IPS-15b (cell line): ENCODE measurements around the gene FAM185A.
"Not testable (repeated sequence)": the region's sequence is repeated elsewhere in the genome, so short reads cannot be mapped to it uniquely, and the experiment has no call there.

Experiments
- H3K27me3 ChIP-seq: one replicate; pipeline ENCODE4 v1.6.1; 2013; ENCODE audit warnings: low read length; ENCODE audit not compliant: control insufficient read depth, insufficient read depth
- H3K36me3 ChIP-seq: one replicate; pipeline ENCODE4 v1.6.1; 2013; ENCODE audit warnings: low read length; ENCODE audit not compliant: control insufficient read depth, insufficient read depth
- H3K4me1 ChIP-seq: one replicate; pipeline ENCODE4 v1.6.1; 2013; ENCODE audit warnings: mild to moderate bottlenecking, low read length; ENCODE audit not compliant: control insufficient read depth, insufficient read depth
- H3K4me3 ChIP-seq: one replicate; pipeline ENCODE4 v1.5.1; 2013; ENCODE audit warnings: low read depth, low read length
- H3K9ac ChIP-seq: one replicate; pipeline ENCODE4 v1.6.1; 2013; ENCODE audit warnings: low read depth, mild to moderate bottlenecking, low read length
- H3K9me3 ChIP-seq: one replicate; pipeline ENCODE4 v1.6.1; 2013; ENCODE audit warnings: mild to moderate bottlenecking, low read length; ENCODE audit not compliant: control insufficient read depth, insufficient read depth

Gene FAM185A

DNA sequence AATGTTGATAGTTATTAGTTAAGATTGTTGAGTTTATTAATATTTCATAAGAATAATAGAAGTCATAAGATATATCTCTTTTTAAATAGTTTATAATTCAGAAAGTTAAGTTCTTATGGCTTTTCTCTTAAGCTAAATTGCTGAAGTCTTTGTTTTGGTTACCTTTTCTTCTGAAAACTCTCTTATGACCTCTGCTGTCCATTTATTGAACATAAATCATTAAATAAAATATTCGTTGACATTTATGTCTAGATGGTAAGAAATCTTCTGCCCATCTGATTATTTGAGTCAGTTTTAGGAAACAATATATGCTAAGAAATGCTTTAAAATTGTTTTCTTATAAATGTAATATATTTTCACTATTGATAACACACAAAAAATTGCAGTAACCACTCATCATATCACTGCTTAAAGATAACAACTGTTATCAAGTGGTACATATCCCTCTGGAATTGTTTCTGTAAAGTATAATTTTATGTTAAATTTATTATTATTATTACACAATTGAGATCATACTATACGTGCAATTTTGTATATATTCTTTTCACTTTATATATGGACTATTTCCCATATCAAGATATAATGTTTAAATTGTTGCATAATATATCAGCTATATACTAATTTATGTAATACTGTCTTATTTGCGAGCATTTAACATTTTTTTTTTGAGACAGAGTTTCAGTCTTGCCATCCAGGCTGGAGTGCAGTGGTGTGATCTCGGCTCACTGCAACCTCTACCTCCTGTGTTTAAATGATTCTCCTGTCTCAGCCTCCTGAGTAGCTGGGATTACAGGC is 3.1 kb upstream of the FAM185A start:
- not testable (repeated sequence) for H3K4me1 ChIP-seq, H3K27me3 ChIP-seq, H3K9me3 ChIP-seq, H3K36me3 ChIP-seq, H3K4me3 ChIP-seq, H3K9ac ChIP-seq

- H3K4me1 ChIP-seq, H3K27me3 ChIP-seq, H3K9me3 ChIP-seq, H3K36me3 ChIP-seq, H3K9ac ChIP-seq: not testable (repeated sequence)
- peak overlapping the region; percentile 74 for H3K4me3 ChIP-seq
These were observed 617 bp downstream of the FAM185A start for GRCh38 chr7:102749445-102749786.

- not testable (repeated sequence) for H3K36me3 ChIP-seq, H3K4me1 ChIP-seq, H3K4me3 ChIP-seq, H3K27me3 ChIP-seq, H3K9ac ChIP-seq, H3K9me3 ChIP-seq
These were observed 9.4 kb downstream of the FAM185A start for GRCh38 chr7:102758227-102758626.

- H3K4me3 ChIP-seq, H3K27me3 ChIP-seq, H3K4me1 ChIP-seq, H3K9me3 ChIP-seq, H3K9ac ChIP-seq, H3K36me3 ChIP-seq: not testable (repeated sequence)
These were observed 11.1 kb downstream of the FAM185A start for GRCh38 chr7:102759934-102760333.

DNA sequence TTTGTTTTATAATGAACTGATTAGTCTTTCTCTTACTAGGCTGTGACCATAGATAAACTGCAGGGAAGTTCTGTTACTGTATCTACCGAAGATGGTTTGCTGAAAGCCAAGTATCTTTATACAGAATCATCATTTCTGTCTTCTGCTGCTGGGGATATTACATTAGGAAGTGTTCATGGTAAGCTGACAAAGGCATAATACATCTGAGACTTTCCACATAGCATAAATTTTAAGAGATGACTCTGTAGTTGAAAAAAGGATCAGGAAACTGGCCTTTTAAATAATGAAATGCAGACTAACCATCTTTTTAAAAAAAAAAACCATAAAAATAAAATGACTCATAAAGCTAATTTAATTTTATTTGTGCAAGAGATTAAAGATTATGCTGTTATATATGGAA is 12.4 kb downstream of the FAM185A start:
- not testable (repeated sequence) for H3K27me3 ChIP-seq, H3K9ac ChIP-seq, H3K4me1 ChIP-seq, H3K4me3 ChIP-seq, H3K9me3 ChIP-seq, H3K36me3 ChIP-seq

DNA sequence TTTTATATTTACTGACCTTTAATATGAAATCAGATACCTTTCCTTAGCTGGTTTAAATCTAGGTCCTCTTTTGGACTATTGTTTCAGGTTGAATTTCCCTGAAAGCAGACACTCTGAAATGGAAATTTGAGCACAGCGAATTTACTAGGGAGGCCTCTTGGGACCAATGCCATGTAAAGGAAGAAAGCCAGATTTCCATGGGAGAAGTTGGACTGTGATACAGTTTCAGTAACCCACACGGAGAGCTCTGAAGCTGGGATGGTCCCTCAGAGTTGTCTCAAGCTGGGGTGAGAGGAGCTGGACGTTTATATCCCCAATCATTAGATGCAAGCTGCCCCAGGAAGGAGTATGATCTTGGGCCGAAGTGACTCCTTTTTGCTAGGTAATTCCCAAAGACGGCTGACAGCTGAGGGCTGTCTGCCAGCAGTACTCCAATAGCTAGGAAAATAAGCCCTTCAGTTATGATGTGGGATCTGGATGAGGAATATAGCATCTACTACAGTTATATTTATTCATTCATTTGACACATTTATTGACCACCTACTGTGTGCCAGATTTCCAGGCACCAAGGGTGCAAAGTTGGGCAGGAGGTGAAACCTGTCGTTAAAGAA is 14.6 kb downstream of the FAM185A start:
- H3K36me3 ChIP-seq, H3K4me1 ChIP-seq, H3K9ac ChIP-seq: not testable (repeated sequence)

DNA sequence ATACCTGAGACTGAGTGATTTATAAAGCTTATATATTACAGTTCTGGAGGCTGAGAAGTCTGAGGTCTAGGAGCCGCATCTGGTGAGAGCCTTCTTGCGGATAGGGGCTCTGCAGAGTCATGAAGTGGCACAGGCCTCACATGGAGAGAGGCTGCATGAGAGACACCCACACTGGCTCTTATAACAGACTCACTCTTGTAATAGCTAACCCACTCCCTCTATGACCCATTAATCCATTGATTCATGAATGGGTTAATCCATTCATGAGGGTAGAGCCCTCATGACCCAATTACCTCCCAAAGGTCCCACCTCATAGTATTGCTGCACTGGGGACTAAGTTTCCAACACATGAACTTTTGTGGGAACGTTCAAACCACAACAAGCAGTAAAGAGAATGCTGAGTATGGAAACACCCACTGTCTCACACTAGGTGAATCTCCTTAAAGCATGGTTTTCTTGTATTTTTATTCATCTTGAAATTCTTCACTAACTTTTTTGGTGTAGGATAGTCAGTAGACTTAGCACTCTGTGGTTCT is 20.9 kb downstream of the FAM185A start:
- H3K4me3 ChIP-seq: not testable (repeated sequence)

More for the DNA sequence above, 14.6 kb downstream of the FAM185A start:
- not testable (repeated sequence) for H3K27me3 ChIP-seq, H3K9me3 ChIP-seq, H3K4me3 ChIP-seq

GRCh38 chr7:102770467-102770866 is 21.7 kb downstream of the FAM185A start:
- H3K4me1 ChIP-seq, H3K9ac ChIP-seq, H3K27me3 ChIP-seq, H3K9me3 ChIP-seq, H3K4me3 ChIP-seq, H3K36me3 ChIP-seq: not testable (repeated sequence)

More for the DNA sequence above, 20.9 kb downstream of the FAM185A start:
- H3K36me3 ChIP-seq, H3K4me1 ChIP-seq, H3K9ac ChIP-seq, H3K27me3 ChIP-seq, H3K9me3 ChIP-seq: not testable (repeated sequence)

- H3K4me1 ChIP-seq, H3K36me3 ChIP-seq, H3K9ac ChIP-seq, H3K4me3 ChIP-seq, H3K9me3 ChIP-seq, H3K27me3 ChIP-seq: not testable (repeated sequence)
These were observed 27.4 kb downstream of the FAM185A start for GRCh38 chr7:102776217-102776616.

- H3K36me3 ChIP-seq, H3K9me3 ChIP-seq, H3K27me3 ChIP-seq, H3K4me1 ChIP-seq, H3K9ac ChIP-seq, H3K4me3 ChIP-seq: not testable (repeated sequence)
These were observed 29.9 kb downstream of the FAM185A start for GRCh38 chr7:102778663-102779062.

DNA sequence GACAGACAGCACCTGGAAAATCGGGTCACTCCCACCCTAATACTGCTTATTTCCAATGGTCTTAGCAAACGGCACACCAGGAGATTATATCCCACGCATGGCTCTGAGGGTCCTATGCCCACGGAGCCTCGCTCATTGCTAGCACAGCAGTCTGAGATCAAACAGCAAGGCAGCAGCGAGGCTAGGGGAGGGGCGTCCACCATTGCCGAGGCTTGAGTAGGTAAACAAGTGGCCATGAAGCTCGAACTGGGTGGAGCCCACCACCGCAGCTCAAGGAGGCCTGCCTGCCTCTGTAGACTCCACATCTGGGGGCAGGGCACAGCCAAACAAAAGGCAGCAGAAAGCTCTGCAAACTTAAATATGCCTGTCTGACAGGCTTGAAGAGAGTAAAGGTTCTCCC is 32.1 kb downstream of the FAM185A start:
- not testable (repeated sequence) for H3K4me3 ChIP-seq, H3K36me3 ChIP-seq, H3K9ac ChIP-seq, H3K9me3 ChIP-seq, H3K4me1 ChIP-seq, H3K27me3 ChIP-seq

GRCh38 chr7:102788770-102789169 is 40.0 kb downstream of the FAM185A start:
- H3K9ac ChIP-seq, H3K27me3 ChIP-seq, H3K4me1 ChIP-seq, H3K36me3 ChIP-seq, H3K9me3 ChIP-seq, H3K4me3 ChIP-seq: not testable (repeated sequence)
